ENCODE measurements around the gene HSD3B7. TPM values are rescaled to one million over a fixed set of nuclear protein-coding genes. Genes with fewer than 3 reads are reported as not detected.
"Not testable (repeated sequence)": the region's sequence is repeated elsewhere in the genome, so short reads cannot be mapped to it uniquely, and the experiment has no call there.

The HSD3B7 gene
- total RNA-seq, 1 donor from 2014 or later: 11.5 TPM

DNA sequence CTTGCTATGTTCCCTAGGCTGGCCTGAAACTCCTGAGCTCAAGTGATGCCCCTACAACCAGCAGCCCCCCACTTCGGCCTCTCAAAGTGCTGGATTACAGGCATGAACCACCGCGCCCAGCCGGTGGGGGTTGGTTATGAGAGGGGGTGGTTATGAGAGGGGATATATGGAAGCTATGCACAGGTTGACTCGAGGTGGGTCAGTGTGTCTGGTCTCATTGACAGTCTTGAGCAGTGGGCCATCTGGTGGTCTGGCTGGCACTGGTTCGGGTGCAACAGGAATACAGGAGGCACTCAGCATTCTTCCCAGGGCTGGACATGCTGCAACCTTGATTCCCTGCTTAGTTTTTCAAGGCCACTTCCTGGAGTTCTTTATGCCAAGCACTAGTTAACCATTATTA lies 31.0 kb downstream of the HSD3B7 start:
- DNase-seq (ENCODE audit: low read depth): no peak
- TF ChIP-seq, protein P1, sequence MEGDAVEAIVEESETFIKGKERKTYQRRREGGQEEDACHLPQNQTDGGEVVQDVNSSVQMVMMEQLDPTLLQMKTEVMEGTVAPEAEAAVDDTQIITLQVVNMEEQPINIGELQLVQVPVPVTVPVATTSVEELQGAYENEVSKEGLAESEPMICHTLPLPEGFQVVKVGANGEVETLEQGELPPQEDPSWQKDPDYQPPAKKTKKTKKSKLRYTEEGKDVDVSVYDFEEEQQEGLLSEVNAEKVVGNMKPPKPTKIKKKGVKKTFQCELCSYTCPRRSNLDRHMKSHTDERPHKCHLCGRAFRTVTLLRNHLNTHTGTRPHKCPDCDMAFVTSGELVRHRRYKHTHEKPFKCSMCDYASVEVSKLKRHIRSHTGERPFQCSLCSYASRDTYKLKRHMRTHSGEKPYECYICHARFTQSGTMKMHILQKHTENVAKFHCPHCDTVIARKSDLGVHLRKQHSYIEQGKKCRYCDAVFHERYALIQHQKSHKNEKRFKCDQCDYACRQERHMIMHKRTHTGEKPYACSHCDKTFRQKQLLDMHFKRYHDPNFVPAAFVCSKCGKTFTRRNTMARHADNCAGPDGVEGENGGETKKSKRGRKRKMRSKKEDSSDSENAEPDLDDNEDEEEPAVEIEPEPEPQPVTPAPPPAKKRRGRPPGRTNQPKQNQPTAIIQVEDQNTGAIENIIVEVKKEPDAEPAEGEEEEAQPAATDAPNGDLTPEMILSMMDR (IDR thresholded peaks at IDR 0.05; ENCODE audit: insufficient read depth, low read length, poor library complexity, severe bottlenecking): peak; percentile 12
- peaks cover 11% of the 10 kb centered on the region for H3K27me3 ChIP-seq (ENCODE audit: control insufficient read depth, insufficient read depth, low read length)

DNA sequence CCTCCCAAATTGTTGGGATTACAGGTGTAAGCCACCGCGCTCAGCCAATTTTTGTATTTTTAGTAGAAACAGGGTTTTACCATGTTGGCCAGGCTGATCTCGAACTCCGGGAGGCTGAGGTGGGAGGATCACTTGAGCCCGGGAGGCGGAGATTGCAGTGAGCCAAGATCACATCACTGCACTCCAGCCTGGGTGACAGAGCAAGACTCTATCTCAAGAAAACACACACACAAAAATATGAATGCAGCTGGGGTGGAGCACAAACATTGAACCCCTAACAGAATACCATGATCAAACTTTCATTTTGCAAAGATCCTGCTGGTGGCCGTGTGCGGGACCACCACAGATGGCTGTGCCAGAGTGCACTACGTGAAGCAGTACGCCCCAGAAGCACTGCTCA lies 32.7 kb downstream of the HSD3B7 start:
- not testable (repeated sequence) for H3K4me3 ChIP-seq (ENCODE audit: low read depth, low read length); H3K36me3 ChIP-seq (ENCODE audit: control insufficient read depth, insufficient read depth, low read length); H3K27me3 ChIP-seq (ENCODE audit: control insufficient read depth, insufficient read depth, low read length); DNase-seq (ENCODE audit: low read depth)

More for the DNA sequence above, 31.0 kb downstream of the HSD3B7 start:
- Histone ChIP-seq H3K4me3 (ENCODE audit: low read depth, low read length) (no peak overlapping the region), H3K36me3 (ENCODE audit: control insufficient read depth, insufficient read depth, low read length) (no peaks in the 10 kb centered on the region)

DNA sequence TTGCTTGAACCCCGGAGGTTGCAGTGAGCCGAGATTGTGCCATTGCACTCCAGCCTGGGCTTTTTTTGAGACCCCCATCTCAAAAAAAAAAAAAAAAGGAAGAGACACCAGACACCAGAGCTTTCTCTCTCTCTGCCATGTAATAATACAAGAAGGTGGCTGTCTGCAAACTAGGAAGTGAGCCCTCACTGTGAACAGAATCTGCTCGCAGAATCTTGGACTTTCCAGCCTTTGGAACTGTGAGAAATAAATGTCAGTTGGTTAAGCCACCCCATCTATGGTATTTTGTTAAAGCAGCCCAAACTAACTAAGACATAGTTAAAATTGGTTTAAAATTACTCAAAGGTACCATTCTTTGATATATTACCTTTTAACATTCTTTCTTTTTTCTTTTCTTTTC lies 35.5 kb downstream of the HSD3B7 start:
- no peak for DNase-seq (ENCODE audit: low read depth)
- H3K4me3 ChIP-seq (ENCODE audit: low read depth, low read length): no peak overlapping the region
- TF ChIP-seq, protein P1 (IDR thresholded peaks at IDR 0.05; ENCODE audit: insufficient read depth, low read length, poor library complexity, severe bottlenecking): no peak
- H3K27me3 ChIP-seq (ENCODE audit: control insufficient read depth, insufficient read depth, low read length): no peaks in the 10 kb centered on the region
- H3K36me3 ChIP-seq (ENCODE audit: control insufficient read depth, insufficient read depth, low read length): no peaks in the 10 kb centered on the region

DNA sequence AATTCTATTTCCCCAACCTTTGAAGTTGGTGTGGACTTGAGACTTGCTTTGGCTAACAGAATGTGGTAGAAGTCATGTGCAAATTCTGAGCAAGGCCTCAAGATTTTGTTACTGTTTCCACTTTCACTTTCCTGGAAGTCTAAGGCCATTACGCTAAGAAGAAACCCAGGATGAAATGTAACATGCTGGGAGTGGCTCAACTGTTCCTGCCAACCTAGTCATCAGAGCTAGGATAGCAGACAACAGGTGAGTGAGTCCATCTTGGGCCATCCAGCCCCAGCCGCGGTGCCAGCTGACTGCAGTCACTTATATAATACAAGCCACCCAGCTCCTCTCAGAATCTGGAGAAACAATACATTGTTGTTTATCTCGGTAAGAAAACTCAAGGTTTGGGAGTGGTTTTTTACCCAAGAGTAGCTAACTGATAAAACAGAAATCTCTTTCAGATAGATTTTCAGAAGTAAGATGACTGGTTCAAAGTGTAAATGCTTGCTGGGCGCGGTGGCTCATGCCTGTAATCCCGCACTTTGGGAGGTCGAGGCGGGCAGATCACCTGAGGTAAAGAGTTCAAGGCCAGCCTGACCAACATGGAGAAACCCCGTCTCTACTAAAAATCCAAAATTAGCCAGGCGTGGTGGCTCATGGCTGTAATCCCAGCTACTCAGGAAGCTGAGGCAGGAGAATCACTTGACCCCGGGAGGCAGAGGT lies 37.7 kb downstream of the HSD3B7 start:
- Histone ChIP-seq H3K36me3 (ENCODE audit: control insufficient read depth, insufficient read depth, low read length) (no peaks in the 10 kb centered on the region), H3K4me3 (ENCODE audit: low read depth, low read length) (no peak overlapping the region), H3K27me3 (ENCODE audit: control insufficient read depth, insufficient read depth, low read length) (no peaks in the 10 kb centered on the region)
- DNase-seq (ENCODE audit: low read depth): no peak
- TF ChIP-seq, protein P1 (IDR thresholded peaks at IDR 0.05; ENCODE audit: insufficient read depth, low read length, poor library complexity, severe bottlenecking): no peak

DNA sequence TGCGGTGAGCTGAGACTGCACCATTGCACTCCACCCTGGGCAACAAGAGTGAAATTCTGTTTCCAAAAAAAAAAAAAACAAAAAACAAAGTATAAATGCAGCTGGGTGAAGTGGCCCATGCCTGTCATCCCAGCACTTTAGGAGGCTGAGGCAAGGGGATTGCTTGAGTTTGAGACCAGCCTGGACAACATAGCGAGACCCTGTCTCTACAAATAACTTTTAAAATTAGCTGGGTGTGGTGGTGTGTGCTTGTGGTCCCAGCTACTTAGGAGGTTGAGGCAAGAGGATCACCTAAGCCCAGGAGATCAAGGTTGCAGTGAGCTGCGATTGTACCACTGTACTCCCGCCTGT lies 38.2 kb downstream of the HSD3B7 start:
- Histone ChIP-seq H3K27me3 (ENCODE audit: control insufficient read depth, insufficient read depth, low read length) (no peaks in the 10 kb centered on the region), H3K4me3 (ENCODE audit: low read depth, low read length) (no peak overlapping the region), H3K36me3 (ENCODE audit: control insufficient read depth, insufficient read depth, low read length) (no peaks in the 10 kb centered on the region)
- no peak for DNase-seq (ENCODE audit: low read depth)
- TF ChIP-seq, protein P1 (IDR thresholded peaks at IDR 0.05; ENCODE audit: insufficient read depth, low read length, poor library complexity, severe bottlenecking): no peak

DNA sequence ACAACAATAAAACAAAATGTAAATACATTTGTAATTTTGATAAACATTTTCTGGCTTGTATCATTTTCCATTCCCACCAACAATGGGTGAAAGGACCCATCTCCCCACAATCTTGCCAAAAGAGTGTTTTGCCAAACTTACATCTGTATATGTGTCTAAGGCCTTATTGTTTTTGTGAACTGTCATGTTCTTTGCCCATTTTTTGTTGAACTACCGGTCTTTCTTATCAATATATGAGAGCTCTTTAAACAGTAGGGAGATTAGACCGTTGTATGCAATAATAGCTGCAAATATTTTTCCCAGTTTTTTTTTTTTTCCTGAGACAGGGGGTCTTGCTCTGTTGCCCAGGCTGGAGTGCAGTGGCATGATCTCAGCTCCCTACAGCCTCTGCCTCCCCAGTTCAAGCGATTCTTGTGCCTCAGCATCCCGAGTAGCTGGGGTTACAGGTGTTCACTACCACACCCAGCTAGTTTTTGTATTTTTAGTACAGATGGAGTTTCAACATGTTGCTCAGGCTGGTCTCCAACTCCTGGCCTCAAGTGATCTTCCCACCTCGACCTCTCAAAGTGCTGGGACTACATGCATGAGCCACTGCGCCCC lies 38.7 kb downstream of the HSD3B7 start:
- no peak overlapping the region for H3K4me3 ChIP-seq (ENCODE audit: low read depth, low read length)
- no peak for DNase-seq (ENCODE audit: low read depth)
- no peaks in the 10 kb centered on the region for H3K27me3 ChIP-seq (ENCODE audit: control insufficient read depth, insufficient read depth, low read length)
- no peaks in the 10 kb centered on the region for H3K36me3 ChIP-seq (ENCODE audit: control insufficient read depth, insufficient read depth, low read length)
- TF ChIP-seq, protein P1 (IDR thresholded peaks at IDR 0.05; ENCODE audit: insufficient read depth, low read length, poor library complexity, severe bottlenecking): no peak

All from kidney epithelial cell (primary cell).